ENCODE results near the gene C1QTNF3.

DNA sequence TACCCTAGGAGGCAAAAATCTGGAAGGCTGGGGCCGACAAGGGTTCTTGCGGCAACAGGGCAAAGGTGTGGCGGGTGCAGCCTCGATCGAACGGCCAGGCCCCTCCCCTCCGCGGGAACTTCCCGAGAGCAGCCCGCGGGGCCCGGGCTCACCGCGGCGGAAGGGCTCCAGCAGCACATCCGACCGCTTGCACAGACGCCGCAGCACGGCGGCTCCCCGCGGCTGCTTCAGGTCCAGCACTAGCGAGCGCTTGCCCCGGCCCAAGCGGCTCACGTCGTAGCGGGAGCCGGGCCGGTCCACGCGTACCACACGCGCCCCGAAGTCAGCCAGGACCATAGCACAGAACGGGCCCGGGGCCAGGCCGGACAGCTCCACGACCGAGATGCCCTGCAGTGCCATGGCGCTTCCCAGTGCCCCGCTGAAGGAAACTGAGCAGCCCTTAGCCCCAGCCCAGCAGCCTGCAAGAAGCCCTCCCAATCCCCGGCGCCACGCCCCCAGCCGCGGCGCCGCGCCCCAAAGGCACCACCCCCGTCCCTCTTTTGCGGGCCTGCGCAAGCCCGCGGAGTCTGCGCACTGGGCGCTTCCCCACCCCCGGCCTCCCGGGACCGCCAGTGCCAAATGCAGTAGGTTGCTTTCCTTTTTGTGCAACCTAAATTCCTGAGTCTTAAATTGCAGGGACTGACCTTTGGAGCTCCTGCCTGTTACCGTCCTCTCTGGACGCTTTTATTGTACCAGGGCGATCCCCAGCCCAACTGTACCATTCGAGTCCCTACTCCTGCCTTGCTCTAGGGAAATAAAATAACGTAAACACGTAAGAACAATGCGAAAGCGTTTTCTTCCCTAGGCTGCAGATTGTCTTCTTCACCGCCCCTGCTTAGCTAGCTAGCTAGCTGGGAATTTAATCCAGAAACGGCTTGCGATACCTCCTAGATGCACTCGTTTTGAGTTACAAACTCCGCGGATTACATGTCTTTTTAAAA lies 35.1 kb downstream of the C1QTNF3 start, which contains the start of gene AMACR:
- TF ChIP-seq CTCF (IDR thresholded peaks at IDR 0.05), result peak in 1 of 6 experiments; percentile 4
- peak in 3 of 4 donors; percentile 64 to 97 (median 84) for TF ChIP-seq POLR2A (IDR thresholded peaks at IDR 0.05)

Measured in esophagus squamous epithelium (tissue), 4 donors.